Right lobe of liver (tissue), 4 donors: ENCODE data around the gene PON3.

ENCODE experiments used
- POLR2A ChIP-seq: fragments of 450-650 bp; IDR thresholded peaks from one replicate; pipeline ENCODE4 v1.6.1; 2017; ENCODE audit warnings: antibody characterized with exemption, mild to moderate bottlenecking
- TF ChIP-seq, protein P1 (sequence below), 4 donors: fragments of 200-600 bp in 3 of 4; fragments of 450-650 bp in 1 of 4; IDR thresholded peaks; one replicate each; pipeline versions ENCODE4 v1.5.1 to v1.8.0; 2016 to 2022; ENCODE audit warnings: antibody characterized with exemption in 4 of 4, mild to moderate bottlenecking in 2 of 4
- donor health status: DM: no; HTN: no; CAD: no.
- donor health status: DM: no; HTN: no; CAD: no.
- donor health status: DM: no; HTN: yes; CAD: no.

DNA sequence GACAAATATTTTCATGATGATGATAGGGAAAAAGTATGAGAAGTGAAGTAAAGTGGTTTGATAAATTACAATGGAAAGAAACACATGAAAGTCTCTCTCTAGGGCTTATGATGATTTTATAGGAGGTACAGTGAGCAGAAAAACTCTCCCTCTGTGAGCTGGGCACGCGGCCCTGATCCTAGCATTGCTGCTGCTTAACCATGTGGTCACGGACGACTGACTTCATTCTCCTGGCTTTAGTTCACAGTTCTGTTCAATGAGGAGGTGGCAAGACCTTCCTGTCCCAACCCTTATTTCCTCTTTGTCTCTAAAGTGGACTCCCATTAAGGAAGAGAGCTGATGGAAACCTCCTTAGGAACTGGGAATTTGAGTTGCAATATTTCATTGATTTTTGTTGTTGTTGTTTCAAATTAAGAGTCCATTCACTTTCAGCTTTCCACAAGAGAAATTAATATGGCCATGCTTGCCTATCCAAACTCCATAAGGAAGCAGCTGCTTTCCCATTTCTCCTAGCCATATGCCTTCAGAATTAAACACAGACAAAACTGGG is 8.2 kb upstream of the PON3 start:
- TF ChIP-seq POLR2A: no peak
- TF ChIP-seq, protein P1, sequence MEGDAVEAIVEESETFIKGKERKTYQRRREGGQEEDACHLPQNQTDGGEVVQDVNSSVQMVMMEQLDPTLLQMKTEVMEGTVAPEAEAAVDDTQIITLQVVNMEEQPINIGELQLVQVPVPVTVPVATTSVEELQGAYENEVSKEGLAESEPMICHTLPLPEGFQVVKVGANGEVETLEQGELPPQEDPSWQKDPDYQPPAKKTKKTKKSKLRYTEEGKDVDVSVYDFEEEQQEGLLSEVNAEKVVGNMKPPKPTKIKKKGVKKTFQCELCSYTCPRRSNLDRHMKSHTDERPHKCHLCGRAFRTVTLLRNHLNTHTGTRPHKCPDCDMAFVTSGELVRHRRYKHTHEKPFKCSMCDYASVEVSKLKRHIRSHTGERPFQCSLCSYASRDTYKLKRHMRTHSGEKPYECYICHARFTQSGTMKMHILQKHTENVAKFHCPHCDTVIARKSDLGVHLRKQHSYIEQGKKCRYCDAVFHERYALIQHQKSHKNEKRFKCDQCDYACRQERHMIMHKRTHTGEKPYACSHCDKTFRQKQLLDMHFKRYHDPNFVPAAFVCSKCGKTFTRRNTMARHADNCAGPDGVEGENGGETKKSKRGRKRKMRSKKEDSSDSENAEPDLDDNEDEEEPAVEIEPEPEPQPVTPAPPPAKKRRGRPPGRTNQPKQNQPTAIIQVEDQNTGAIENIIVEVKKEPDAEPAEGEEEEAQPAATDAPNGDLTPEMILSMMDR (IDR thresholded peaks at IDR 0.05): no peak
